ENCODE results near the gene KIF19.

GRCh38 chr17:74360899-74361229 lies 34.8 kb downstream of the KIF19 start:
- TF ChIP-seq CTCF (optimal IDR thresholded peaks at IDR 0.05 in 1 of 3, IDR thresholded peaks at IDR 0.05 in 1 of 3, conservative IDR thresholded peaks at IDR 0.05 in 1 of 3; ENCODE audit: extremely low read depth in 1 of 3, insufficient read depth in 2 of 3, low read length in 3 of 3): no peak
- no peak for TF ChIP-seq EZH2 (IDR thresholded peaks at IDR 0.05; ENCODE audit: low read length)
